Fibroblast of skin of abdomen (primary cell): ENCODE measurements around the gene ZBTB22.
A peak's percentile ranks its signal among the peaks of the same experiment; 100 is the strongest.
"Not testable (repeated sequence)": the region's sequence is repeated elsewhere in the genome, so short reads cannot be mapped to it uniquely, and the experiment has no call there.

Source experiments
- DNase-seq: peaks from one replicate; pipeline ENCODE4 v3.0.0-alpha.2; 2013

The ZBTB22 gene

DNA sequence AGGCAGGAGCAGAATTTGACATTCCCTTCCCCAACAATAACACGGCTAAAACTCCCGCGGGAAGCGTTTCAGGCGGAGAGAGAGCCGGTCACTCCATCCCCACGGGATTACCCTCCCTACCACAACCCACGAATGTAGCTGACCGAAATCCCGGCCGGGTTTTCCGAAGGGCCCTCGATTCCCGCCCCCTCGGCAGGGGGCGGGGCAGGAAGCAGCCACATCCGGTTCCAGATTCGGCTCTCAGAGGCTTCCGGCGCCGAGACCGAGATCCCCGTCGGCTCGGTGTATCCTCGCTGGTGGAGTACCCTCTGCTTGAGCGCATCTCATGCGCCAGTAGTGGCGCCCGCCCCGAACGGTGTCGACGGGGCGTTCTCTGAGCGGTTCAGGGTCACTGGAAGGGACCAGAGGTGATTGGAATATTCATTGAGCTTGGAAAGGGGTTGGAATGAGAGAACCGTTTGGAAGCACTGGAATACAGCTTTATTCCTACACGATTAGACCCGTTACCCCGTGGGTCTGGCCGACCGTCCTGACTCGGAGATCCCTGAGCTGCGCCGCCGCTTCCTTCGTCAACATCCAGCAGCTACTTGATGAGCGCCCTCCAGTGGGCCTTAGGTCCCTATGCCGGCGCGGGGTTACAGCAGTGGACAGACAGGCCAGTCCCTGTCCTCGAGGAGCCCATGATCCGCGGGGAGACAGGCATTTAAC is 18.2 kb downstream of the ZBTB22 start:
- DNase-seq: peak; percentile 93

DNA sequence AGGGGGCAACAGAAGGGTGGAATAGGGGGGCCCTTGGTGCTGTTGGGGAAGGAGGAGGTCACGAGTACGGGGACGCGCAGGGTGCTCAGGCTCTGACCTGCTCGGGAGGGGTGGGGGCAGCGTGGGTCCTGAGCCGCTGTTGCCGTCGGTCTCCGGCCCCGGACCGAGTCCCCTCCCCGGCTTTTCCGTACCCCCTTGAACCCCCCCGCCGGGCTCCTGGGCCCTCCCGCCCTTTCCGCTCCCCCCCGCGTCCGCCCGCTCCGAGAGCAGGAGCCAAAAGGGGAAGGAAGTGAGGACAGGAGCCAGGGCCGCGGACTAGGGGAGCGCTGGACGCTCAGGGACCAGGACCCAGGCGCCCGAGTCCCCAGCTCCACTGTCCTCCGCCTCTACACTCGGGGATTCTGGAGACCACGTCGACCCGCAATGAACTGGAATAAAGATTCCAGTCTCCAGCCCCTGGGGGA is 18.7 kb downstream of the ZBTB22 start, which contains the start of gene RGL2:
Gene RGL2 (minus strand): TSS at position 170 of the 464 bp plus-strand sequence. CDS start 332 bp downstream, outside the sequence.
- peak; percentile 62 for DNase-seq

DNA sequence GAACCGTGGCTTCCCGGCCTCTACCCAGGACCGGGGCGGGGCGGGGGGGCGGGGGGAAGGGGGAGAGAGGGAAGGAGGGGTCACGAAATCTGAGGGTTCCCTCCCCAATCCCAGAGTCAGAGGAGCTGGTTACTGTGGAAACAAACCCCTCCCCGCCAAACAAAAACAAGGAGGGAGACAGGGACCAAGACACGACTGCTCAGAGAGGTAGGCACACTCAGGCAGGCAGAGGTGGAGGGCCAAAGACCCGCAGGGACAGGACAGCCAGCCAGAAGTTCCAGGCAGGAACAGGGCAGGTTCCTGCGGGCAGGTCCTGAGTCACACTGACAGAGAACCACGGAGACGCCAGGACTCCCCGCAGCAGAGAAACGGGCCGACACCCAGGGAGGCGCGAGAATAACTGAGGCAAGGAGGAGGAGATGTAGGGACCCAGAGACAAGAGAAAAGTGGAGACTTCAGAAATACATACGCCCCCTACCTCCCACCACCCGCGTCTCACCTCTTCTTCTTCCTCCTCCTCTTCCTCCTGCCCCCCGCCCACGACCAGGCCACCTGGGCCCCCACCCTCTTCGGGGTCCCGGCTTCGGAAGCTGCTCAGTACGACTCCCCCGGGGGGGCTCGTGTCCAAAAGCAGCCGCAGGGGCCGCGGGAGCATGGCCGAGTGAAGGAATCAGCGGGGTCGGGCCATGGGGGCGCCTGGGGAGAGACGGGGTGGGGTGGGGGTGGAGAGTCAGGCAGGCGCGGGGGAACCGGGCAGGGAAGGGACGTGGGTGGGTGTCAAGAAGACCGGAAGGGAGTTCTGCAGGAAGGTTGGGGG is 19.4 kb downstream of the ZBTB22 start:
- DNase-seq: peak; percentile 73

DNA sequence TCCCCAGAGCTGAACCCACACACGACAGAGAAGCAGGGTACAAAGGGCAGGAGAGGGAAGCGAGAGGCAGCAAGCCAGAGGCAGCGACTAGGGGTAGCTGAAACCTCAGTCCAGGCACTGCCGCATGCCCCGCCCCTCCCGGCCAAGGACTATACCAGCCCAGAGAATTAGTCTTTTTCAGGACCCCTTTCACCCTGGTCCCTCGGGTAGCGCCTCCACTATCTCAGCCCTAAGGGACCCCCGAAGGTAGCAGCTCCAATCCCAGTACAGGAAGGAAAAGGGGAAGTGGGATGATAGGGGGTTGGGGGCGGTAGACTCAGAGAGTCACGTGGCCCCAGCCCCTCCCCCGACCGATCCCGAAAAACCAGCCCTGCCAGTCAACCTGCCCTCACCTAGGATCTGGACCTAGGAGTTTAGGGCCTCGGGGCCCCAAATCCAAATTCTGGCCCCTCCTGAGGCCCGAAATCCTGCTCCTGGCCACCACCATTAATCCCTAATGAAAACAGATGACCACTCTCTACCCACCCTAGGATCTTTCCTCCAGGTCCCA is 20.1 kb downstream of the ZBTB22 start:
- DNase-seq: no peak

DNA sequence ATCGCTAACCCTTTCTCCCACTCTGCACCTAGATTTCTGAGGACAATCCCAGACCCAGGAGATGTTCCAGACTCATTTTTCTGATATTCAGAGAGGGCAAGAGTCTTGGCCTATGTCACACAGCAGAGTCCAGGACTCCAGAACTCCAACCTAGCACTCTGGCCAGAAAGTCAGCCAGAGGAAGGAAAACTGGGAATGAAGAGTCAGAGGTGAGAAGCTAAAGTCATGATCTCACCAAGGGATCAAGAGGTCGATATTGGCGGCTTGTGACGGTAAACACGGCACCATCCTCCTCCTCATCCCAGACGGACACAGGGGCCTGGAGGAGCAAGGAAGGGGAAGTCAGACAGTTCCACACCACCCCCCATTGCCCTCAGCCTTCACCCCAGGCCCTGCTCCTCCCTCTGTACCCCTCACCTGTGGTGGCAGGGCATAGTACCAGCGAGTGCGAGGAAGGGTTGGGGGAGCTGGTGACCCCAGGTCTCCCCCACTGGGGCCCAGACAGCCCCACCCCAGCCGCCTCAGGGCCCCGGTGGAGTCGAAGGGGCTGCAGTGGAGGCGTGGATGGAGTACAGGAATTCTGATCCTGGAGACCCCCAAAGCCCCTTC is 20.6 kb downstream of the ZBTB22 start:
- no peak for DNase-seq

DNA sequence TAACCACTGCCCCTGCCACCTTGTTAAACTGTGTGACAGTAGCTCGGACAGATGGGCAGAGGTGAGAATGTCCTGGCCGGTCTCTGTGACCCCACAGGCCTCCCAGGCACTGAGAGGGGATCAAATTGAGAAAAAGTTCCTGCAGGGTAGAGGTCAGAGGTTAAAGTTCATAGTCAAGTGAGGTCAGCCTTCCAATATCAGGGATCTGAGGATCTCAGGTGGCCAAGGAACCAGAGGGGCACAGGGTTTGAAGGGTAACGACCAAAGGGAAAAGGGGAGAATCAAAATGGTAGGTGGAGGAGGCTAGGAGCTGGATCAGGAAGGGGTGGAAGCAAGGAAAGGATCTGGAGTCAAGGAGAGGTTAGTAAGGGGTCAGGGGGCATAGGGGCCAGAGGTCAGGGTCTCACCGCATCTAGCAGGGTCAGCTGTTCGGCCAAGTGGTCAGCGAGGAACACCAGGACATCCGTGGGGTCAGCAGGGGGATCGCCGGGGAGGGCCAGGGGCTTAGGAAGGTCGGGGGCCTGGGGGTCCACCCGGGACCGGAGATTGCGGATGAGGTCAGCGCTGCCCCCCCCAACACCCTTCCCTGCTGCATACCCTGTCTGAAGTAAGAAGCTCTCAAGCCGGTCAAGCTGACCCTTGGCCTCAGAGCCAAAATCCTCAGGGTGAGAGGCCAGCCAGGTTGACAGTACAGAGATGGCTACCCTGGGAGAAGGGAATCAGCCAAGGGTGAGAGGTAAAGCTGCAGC is 21.7 kb downstream of the ZBTB22 start:
- no peak for DNase-seq

DNA sequence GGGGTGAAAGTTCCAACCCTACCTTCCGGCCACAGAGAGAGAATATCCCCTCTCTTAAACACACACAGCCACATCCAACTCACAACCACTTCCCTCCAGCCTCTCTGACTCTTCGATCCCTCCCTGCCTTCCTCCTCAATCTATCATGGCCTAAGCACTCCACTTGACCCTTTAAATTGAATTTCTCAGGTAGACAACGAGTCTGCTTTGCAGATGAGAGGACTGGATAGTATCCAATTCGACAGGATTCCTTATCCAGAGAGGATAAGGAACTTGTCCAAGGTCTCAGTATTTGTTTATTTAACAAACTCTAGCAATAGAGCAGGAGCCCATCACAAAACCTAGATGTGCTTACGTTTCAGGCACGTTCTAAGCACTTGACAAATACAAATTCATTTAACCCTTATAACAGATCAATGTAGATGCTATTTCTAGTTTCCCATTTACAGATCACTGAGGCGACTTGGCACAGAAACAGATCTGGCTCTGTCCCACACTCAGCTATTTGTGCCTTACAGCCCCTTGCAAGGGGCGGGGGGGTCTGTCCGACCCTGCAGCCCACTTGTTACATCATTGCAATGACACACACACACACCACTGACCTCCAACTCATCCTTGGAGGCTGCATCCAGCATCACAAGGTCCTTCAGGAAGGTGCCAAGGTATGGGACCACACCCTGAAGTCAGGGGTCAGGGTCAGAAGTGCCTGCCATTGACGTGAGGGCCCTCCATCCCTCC is 23.3 kb downstream of the ZBTB22 start:
- DNase-seq: no peak

DNA sequence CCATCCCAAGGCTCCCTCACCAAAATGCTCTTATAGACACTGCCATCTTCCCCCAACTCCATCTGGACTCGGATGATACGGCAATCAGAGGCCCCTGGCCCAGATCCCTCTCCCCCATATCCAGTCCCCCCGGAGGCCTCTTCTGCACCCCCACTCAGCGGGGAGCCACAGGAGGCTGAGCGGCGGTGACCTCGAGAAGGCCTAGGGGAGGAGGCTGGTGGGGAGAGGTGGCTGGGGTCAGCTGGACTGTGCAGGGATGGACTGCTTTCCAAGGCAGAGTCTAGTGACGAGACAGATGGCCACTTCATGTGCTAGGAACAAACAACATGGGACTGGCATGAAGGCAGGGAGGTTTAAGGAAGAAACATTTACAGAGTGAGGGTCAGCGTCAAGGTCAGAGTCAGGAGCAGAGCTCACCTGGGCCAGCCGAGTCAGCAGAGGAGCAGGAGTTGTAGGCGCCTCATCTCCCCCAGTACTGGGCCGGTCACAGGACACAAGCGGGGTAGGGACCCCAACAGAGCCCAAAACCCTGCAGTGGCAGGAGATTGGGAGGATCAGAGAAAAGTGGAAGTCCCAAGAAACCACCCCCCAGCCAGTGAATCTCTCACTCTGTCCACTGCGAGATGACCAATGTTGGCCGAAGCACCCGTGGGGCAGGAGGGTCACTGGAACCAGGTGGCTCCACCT is 24.4 kb downstream of the ZBTB22 start:
- no peak for DNase-seq

DNA sequence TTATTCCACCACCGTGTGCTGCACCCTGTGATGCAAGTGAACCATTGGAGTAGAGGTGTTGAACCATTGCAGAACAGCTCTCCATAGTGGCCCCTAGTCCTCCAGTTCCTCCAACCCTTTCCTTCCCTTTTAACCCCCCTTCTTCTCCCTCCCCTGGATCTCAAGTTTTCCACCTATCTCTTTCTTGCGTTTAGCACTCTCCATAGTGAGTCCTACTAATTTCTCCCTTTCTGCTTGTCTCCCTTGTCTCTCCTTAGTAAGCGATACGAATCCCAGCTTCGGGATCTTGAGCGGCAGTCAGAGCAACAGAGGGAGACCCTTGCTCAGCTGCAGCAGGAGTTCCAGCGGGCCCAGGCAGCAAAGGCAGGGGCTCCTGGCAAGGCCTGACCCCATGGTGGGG is 27.1 kb downstream of the ZBTB22 start:
- DNase-seq: no peak

DNA sequence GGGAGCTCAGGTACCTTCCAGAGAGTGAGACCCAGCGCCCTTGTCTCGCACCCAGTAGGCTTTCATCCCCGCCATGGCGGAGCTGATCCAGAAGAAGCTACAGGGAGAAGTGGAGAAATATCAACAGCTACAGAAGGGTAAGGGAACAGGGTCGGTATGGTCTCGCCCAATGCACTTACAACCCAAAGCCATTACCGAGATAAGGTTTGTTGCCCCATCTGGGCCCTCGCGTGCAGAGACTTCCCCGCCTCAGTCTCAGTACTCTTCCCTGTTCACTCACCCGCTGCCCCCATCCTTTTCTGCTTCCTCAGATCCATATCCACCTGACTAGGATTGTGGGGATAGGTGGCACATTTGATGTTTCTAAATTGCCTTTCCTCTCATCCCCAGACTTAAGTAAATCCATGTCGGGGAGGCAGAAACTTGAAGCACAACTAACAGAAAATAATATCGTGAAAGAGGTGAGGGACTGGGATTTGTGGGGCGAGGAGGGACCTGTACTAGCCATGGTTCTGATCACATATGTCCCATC is 27.7 kb downstream of the ZBTB22 start:
- no peak for DNase-seq

DNA sequence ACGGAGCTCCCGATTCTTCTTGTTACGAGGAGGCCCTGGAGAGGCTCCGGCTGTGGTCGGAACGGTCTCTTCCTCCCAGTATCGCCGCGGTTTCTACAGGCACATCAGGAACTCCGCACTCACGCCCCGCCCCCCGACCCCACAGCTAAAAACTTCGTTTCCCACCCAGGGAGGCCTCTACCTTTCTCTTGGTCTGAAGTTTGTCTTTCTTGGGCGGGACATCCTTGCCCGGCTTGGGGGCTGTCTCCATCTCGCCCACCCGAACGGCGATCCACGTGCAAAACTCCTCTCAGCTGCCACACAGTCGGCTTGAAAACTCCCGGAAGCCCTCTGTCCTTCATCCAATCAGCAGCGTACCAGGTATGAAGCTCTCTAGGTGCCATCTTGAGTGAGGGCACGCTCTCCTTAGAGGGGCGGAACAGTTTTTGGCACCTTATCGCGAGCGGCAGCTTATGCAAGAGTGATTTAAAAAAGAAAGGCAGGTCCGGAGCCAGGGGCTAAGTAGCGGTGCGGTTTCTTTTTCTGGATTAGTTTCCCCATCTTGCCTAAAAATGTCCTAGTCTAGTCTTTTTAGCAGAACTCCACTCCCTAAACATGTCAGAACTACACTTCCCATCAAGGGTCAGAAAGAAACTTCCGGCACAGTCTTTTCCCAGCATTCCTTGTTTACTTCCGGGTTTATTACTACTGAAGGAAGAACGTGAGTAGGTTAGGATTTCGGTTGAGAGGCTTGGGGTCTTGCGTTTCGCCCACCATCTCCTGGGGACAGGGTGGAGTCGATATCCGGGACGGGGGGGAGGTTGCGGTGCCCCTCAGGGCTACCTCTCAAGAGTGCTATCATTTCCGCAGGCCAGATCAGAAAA is 28.4 kb downstream of the ZBTB22 start, which contains the start of the genes PFDN6 and WDR46:
Gene PFDN6 (plus strand): TSS at position 681 of the 863 bp plus-strand sequence. CDS start 256 bp downstream, outside the sequence.
Gene WDR46 (minus strand): TSS at position 319 of the 863 bp plus-strand sequence. CDS start 69 bp downstream, at position 250.
- peak; percentile 87 for DNase-seq

DNA sequence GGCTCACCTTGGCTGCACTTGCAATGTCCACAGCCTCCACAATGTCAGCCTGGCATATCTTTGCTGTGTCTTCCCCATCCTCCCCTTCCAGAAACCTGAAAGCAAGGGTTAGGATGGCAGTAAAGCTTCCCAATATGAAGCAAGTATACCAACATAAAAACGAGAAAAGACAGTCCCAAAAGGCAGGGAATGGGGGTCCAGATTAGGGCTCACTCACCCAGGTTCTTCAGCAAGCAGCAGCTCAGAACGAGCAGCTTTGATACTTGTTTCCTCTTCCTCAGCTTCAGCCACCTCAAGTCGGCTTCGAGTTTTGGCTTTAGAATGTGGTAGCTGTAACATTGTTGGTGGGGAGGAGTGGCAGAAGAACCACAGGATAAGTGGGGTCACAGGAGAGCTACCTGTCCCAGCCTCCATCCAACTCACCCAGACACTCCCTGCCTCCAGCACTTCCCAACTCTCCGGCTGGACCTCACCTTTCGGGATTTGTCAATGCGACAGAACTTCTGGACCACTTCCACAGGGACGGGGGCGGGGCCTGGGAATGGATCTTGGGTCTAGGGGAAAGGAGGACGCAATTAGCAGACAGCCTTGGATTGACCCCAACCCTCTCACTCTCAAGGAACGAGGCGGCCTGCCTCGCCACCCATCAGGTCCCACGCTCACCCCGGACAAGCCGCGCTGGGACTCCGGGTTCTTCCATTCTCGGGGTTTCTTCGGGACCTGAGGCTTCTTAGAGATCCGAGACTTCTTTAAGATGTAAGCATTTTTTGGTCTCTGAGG is 29.2 kb downstream of the ZBTB22 start:
- DNase-seq: no peak

DNA sequence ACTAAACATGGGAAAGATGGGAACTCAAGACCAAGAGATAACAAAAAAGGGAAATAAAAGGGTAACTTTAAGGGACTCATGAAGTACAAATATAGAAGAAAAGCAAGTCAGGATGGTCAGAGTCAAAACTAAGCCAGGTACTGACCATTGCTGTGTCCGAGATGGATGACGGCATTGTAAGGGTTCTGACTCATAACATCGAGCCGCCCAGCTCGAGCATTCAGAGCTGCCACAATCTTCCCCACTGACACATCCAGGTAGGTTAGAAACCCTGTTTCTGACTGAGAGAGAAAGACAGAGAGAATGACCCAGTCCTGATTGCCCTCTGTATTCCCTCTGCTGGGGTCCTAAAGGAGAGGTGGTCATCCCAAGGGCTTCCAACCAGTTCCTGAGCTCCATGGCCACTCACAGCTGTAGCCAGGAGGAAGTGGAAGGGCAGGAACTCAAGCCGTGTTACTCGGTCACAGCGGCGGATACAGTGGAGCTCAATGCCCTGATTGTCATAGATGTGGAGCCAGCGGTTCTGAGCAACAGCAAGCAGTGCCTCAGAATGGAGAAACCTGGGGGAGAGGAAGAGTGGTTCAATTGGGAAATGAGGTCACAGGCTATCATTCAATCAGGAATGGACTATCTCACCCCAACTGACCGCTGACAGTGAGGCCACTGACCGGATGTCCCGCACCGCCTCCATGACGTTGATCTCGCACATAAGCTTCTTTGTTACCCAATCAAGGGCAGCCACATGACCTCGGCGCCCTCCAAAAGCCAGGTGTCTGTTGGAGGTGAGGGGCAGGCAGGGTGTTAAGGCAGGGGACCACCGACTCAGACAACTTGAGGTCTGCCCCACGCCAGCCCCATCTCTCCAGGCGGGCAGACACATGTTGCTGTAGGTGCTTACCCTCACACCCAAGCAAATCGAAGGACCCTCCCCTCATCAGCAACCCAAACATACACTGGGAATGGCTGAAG is 30.3 kb downstream of the ZBTB22 start:
- no peak for DNase-seq

DNA sequence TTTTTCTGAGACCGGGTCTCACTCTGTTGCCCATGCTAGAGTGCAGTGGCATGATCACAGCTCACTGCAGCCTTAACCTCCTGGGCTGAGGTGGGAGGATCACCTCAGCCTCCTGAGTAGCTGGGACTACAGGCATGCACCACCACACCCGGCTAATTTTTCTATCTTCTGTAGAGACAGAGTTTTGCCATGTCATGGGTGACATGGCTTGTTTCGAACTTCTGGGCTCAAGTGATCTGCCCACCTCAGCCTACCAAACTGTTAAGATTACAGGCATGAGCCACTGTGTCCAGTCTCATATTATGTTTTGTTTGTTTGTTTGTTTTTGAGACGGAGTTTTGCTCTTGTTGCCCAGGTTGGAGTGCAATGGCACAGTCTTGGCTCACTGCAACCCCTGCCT is 32.3 kb downstream of the ZBTB22 start:
- not testable (repeated sequence) for DNase-seq

DNA sequence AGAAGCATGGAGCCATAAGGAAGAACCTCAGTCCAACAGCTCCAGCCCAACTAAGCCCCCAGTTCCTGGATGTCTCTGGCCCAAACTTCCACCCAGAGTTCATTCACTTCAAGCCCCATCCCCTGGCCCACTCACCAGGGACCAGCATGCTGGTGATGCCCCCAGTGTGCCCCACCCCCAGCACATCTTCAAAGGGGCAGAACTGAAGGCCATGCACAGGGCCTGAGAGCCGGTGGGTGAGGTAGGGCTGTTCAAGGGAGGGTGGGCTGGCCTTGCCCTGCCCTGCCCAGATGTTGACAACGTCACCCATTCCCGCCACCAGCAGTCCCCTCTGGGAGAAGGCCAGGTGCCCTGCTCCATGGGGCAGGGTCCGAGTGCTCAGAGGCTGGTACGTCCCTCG is 37.0 kb downstream of the ZBTB22 start:
- DNase-seq: no peak

DNA sequence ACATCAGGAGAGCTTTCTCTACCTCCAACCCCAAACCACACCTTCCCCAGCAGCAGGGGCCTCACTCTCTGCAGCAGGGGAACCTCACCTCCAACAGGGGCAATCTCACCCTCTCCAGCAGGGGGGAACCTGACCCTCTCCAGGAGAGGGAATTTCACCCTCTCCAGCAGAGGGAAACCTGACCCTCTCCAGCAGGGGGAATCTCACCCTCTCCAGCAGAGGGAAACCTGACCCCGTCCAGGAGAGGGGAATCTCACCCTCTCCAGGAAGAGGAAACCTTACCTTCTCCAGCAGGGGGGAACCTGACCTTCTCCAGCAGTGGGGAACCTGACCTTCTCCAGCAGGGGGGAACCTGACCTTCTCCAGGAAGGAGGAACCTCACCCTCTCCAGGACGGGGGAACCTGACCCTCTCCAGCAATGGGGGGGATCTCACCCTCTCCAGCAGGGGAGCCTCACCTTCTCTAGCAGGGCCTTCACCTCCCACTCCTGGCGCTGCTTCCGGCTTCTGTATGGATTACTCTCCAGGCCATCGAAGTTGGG is 37.5 kb downstream of the ZBTB22 start:
- DNase-seq: peak; percentile 38

DNA sequence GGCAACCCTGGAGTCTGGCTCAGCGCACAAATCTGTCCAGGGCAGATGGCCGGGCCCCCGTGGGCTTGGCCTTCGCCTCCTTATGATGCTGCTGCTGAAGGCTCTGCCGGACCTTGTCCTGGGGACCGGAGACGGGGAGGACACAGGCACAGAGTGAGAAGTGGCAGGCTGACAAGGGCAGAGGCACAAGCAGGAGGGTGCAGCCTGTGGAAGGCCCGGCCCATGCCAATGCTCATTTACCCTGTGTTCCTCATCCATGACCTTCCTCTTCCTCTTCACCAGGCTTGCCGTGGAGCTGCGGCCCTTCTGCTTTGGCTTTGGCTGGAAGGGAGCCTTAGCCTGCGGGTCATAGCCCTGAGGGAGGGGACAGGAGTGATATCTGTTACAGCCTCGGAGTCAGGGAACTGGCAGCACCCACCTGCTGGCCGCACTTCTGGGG is 38.3 kb downstream of the ZBTB22 start:
- DNase-seq: no peak
